ENCODE measurements around the gene SERGEF.

- no peak for TF ChIP-seq CTCF (conservative IDR thresholded peaks at IDR 0.05 in 1 of 2, IDR thresholded peaks at IDR 0.05 in 1 of 2; ENCODE audit: extremely low read depth in 1 of 2, insufficient read depth in 1 of 2, low read depth in 1 of 2, low read length in 2 of 2)
- no peak for TF ChIP-seq EZH2 (IDR thresholded peaks at IDR 0.05; ENCODE audit: borderline replicate concordance, low read length)
Observed at GRCh38 chr11:17934194-17934593, 78.7 kb downstream of the SERGEF start.

Data from mammary epithelial cell (primary cell).